PC-3 (cell line): ENCODE data around the gene GAP43. TPM values are rescaled to one million over a fixed set of nuclear protein-coding genes. Genes with fewer than 3 reads are reported as not detected.

Source experiments
- ATAC-seq: fragments of 200-7000 bp; cut with Tn5 transposase; 2 replicates; pipeline ENCODE4 v1.9.1; 2020; ENCODE audit warnings: mild to moderate bottlenecking, moderate library complexity
- BruUV-seq: library from RNA; stranded (reverse); fragments of 400-500 nt; replicated peaks from 2 replicates; lab custom pipeline; 2021; lab: Mats Ljungman, UMichigan
- CTCF ChIA-PET: fragments of 300-600 bp; sonication (Branson Sonifier 250); formaldehyde crosslinking; loops from one replicate; lab custom pipeline; 2022; ENCODE audit warnings: antibody characterized with exemption; lab: Charles Lee
- POLR2A ChIA-PET: fragments of 300-600 bp; sonication (Branson Sonifier 250); formaldehyde crosslinking; loops from one replicate; lab custom pipeline; 2022; ENCODE audit warnings: antibody characterized with exemption; ENCODE audit not compliant: unreplicated experiment; lab: Charles Lee
- DNase-seq: peaks from one replicate; pipeline ENCODE4 v3.0.0-alpha.2; 2015
- H2AFZ ChIP-seq: fragments of 300-600 bp; sonication (generic); 2 replicates; pipeline ENCODE4 v1.6.0; 2016; ENCODE audit warnings: antibody characterized with exemption, low read length
- H3F3A ChIP-seq: fragments of 300-600 bp; sonication (generic); one replicate; pipeline ENCODE4 v1.6.0; 2017; ENCODE audit warnings: antibody characterized with exemption, low read length, control low read depth, mild to moderate bottlenecking; ENCODE audit not compliant: unreplicated experiment
- H3K27ac ChIP-seq: fragments of 300-600 bp; sonication (generic); 2 replicates; pipeline ENCODE4 v1.5.1; 2016; ENCODE audit warnings: mild to moderate bottlenecking, low read length
- H3K27me3 ChIP-seq: fragments of 300-600 bp; sonication (generic); 2 replicates; pipeline ENCODE4 v1.6.1; 2016; ENCODE audit warnings: low read length, mixed read lengths
- H3K36me3 ChIP-seq: fragments of 300-600 bp; sonication (generic); 2 replicates; pipeline ENCODE4 v1.6.1; 2016; ENCODE audit warnings: low read depth, mixed run types, low read length, mixed read lengths
- H3K4me1 ChIP-seq: fragments of 300-600 bp; sonication (generic); 2 replicates; pipeline ENCODE4 v1.5.1; 2016; ENCODE audit warnings: low read length; ENCODE audit not compliant: insufficient read depth
- H3K4me2 ChIP-seq: fragments of 300-600 bp; sonication (generic); 2 replicates; pipeline ENCODE4 v1.6.0; 2016; ENCODE audit warnings: low read length
- H3K4me3 ChIP-seq: fragments of 300-600 bp; sonication (generic); 2 replicates; pipeline ENCODE4 v1.5.1; 2016; ENCODE audit warnings: mild to moderate bottlenecking, low read length, mixed read lengths
- H3K79me2 ChIP-seq: fragments of 300-600 bp; sonication (generic); 2 replicates; pipeline ENCODE4 v1.6.1; 2017; ENCODE audit warnings: low read length, mixed read lengths
- H3K9ac ChIP-seq: fragments of 300-600 bp; sonication (generic); 2 replicates; pipeline ENCODE4 v1.6.0; 2016; ENCODE audit warnings: mild to moderate bottlenecking, low read length
- H3K9me2 ChIP-seq: fragments of 300-600 bp; sonication (generic); replicated peaks from 2 replicates; pipeline ENCODE4 v1.6.1; 2016; ENCODE audit warnings: mixed run types, low read length, mixed read lengths
- H3K9me3 ChIP-seq: fragments of 300-600 bp; sonication (generic); 2 replicates; pipeline ENCODE4 v1.6.1; 2016; ENCODE audit warnings: low read length, mixed read lengths
- H4K20me1 ChIP-seq: fragments of 300-600 bp; sonication (generic); 2 replicates; pipeline ENCODE4 v1.6.1; 2016; ENCODE audit warnings: low read length, mixed read lengths
- intact Hi-C: fragments of 100-400 bp; cut with micrococcal nuclease; formaldehyde crosslinking; loops from 2 replicates; pipeline ENCODE4 v1.9.0; 2023
- total RNA-seq: library from RNA; depleted of rRNA; stranded (reverse); fragments of >200 nt; gene quantifications from 2 replicates; pipeline ENCODE4 v1.2.3, GENCODE V29; 2014
- TF ChIP-seq, protein P1 (sequence below): fragments of 300-600 bp; sonication (generic); conservative IDR thresholded peaks from 2 replicates; pipeline ENCODE4 v1.5.1; 2017; ENCODE audit warnings: antibody characterized with exemption, low read depth, mild to moderate bottlenecking, low read length

The GAP43 gene
- total RNA-seq, 1 experiment from 2014 or later: not detected

GRCh38 chr3:115768661-115769060 lies 145.4 kb downstream of the GAP43 start:
- H2AFZ ChIP-seq: no peak overlapping the region
- BruUV-seq: no TSS peak
- no peak overlapping the region for H3K9ac ChIP-seq
- CTCF ChIA-PET: no interaction called here
- H3K27ac ChIP-seq: no peak overlapping the region
- H3K79me2 ChIP-seq: no peaks in the 10 kb centered on the region
- H3K9me2 ChIP-seq: no peaks in the 10 kb centered on the region
- H3K36me3 ChIP-seq: no peaks in the 10 kb centered on the region
- no peaks in the 10 kb centered on the region for H3K27me3 ChIP-seq
- TF ChIP-seq, protein P1, sequence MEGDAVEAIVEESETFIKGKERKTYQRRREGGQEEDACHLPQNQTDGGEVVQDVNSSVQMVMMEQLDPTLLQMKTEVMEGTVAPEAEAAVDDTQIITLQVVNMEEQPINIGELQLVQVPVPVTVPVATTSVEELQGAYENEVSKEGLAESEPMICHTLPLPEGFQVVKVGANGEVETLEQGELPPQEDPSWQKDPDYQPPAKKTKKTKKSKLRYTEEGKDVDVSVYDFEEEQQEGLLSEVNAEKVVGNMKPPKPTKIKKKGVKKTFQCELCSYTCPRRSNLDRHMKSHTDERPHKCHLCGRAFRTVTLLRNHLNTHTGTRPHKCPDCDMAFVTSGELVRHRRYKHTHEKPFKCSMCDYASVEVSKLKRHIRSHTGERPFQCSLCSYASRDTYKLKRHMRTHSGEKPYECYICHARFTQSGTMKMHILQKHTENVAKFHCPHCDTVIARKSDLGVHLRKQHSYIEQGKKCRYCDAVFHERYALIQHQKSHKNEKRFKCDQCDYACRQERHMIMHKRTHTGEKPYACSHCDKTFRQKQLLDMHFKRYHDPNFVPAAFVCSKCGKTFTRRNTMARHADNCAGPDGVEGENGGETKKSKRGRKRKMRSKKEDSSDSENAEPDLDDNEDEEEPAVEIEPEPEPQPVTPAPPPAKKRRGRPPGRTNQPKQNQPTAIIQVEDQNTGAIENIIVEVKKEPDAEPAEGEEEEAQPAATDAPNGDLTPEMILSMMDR: no peak
- no peaks in the 10 kb centered on the region for H3K4me1 ChIP-seq
- H4K20me1 ChIP-seq: no peaks in the 10 kb centered on the region
- no peak for DNase-seq
- intact Hi-C loops: no loop called here
- POLR2A ChIA-PET: no interaction called here
- no peaks in the 10 kb centered on the region for H3K9me3 ChIP-seq
- H3K4me2 ChIP-seq: no peak overlapping the region
- no peak overlapping the region for H3K4me3 ChIP-seq
- no peaks in the 10 kb centered on the region for H3F3A ChIP-seq
- no peak for ATAC-seq
